Heart left ventricle (tissue), 13 donors: ENCODE results near the gene SIAH1.
A peak's percentile ranks its signal among the peaks of the same experiment; 100 is the strongest.

Experiments used
- POLR2A ChIP-seq, 2 donors: fragments of 450-650 bp; IDR thresholded peaks; one replicate each; pipeline ENCODE4 v1.6.1; 2017; ENCODE audit warnings: antibody characterized with exemption in 2 of 2, mild to moderate bottlenecking in 2 of 2, moderate library complexity in 2 of 2
- TF ChIP-seq, protein P1 (sequence below), 12 donors: fragments of 200-600 bp; sonication (generic) in 4 of 12; IDR thresholded peaks; one replicate each; pipeline versions ENCODE4 v1.5.0 to v1.8.0; 2018 to 2022; ENCODE audit warnings: antibody characterized with exemption in 12 of 12, mild to moderate bottlenecking in 5 of 12
- donor health status: ischemic (EF 13 %, LVEDD 7.1; RV severe dilation, severe dysfunction).
- donor health status: DM: no; HTN: yes; CAD: no.
- donor health status: DM: no; HTN: no; CAD: no.
- donor health status: ischemic (EF 25% LVEDD 6.9; RV normal size, moderate dysfunction).
- donor health status: ischemic (EF 25% LVEDD 5.7; RV mildly dilated, moderate dysfunction).
- donor health status: ischemic (EF 35%, LVEDD 5.7; RV mildly dilated, moderate dysfunction).
- donor health status: nonischemic (EF 11% LVEDD 7.7; RV severe dilation, severe dysfunction).
- donor health status: DM: yes; HTN: yes; CAD: no.
- donor health status: PGD.
- donor health status: ischemic (EF 29% LVEDD 5.4; RV normal size, mild dysfunction).
- donor health status: nonischemic (EF 23%, LVEDD 6.1; RV moderate dilation, normal function).

DNA sequence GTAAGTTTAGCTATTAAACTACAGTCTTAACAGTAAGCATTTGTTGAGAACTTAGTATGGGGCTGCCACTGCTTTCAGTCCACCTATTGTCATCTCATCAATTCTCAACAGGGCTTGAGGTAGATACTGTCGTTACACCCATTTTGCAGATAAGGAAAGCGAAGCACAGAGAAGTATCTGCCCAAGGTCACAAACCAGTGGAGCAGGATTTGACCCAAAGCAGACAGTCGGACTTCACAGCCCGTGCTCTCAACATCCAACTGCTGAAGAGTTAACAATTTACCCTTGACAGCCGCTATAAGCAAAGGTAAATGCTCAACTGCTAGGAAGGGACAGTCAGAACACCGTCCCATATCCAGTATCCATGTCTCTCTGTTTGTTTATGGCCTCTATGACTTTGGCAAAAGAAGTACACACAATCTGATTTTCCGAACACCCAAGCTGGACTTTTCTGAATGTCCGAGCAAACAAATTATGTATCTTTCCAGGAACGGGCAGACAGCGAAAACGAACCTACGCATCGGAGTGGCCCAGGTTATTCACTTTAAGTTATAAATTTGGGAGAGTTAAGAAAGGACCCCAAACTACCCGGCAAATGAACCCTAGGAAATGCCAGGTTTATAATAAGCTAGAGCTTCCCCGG is 1.2 kb downstream of the SIAH1 start:
- TF ChIP-seq, protein P1, sequence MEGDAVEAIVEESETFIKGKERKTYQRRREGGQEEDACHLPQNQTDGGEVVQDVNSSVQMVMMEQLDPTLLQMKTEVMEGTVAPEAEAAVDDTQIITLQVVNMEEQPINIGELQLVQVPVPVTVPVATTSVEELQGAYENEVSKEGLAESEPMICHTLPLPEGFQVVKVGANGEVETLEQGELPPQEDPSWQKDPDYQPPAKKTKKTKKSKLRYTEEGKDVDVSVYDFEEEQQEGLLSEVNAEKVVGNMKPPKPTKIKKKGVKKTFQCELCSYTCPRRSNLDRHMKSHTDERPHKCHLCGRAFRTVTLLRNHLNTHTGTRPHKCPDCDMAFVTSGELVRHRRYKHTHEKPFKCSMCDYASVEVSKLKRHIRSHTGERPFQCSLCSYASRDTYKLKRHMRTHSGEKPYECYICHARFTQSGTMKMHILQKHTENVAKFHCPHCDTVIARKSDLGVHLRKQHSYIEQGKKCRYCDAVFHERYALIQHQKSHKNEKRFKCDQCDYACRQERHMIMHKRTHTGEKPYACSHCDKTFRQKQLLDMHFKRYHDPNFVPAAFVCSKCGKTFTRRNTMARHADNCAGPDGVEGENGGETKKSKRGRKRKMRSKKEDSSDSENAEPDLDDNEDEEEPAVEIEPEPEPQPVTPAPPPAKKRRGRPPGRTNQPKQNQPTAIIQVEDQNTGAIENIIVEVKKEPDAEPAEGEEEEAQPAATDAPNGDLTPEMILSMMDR (IDR thresholded peaks at IDR 0.05) = no peak
- peak in 1 of 2 donors; percentile 13 for TF ChIP-seq POLR2A (IDR thresholded peaks at IDR 0.05)
